Adrenal gland (tissue), 12 donors: ENCODE data around the gene HOXD10. TPM values are rescaled to one million over a fixed set of nuclear protein-coding genes. Genes with fewer than 3 reads are reported as not detected.

Source experiments
- DNase-seq, 7 donors: peaks; one replicate each; pipeline ENCODE4 v3.0.0-alpha.2; 2019 to 2020
- H3K27ac ChIP-seq, 5 donors: fragments of 200-600 bp; sonication (generic) in 4 of 5; 1 replicate in 3 of 5; 2 replicates in 2 of 5; pipeline versions ENCODE4 v1.5.1 to v1.8.0; 2016 to 2020; ENCODE audit warnings: mild to moderate bottlenecking in 1 of 5
- H3K27me3 ChIP-seq: fragments of 200-600 bp; 2 replicates; pipeline ENCODE4 v1.8.0; 2021
- H3K36me3 ChIP-seq, 2 donors: fragments of 200-600 bp; replicated peaks in 1 of 2; 1 replicate in 1 of 2; 2 replicates in 1 of 2; pipeline versions ENCODE4 v1.5.1 to v1.8.0; 2018 to 2022
- H3K4me1 ChIP-seq, 2 donors: fragments of 200-600 bp; replicated peaks in 1 of 2; 1 replicate in 1 of 2; 2 replicates in 1 of 2; pipeline versions ENCODE4 v1.5.1 to v1.8.0; 2018 to 2021
- H3K4me3 ChIP-seq, 4 donors: fragments of 200-600 bp; sonication (generic) in 3 of 4; one replicate each; pipeline ENCODE4 v1.5.1; 2016 to 2018
- H3K9me3 ChIP-seq, 3 donors: fragments of 200-600 bp; sonication (generic) in 1 of 3; replicated peaks in 1 of 3; 1 replicate in 2 of 3; 2 replicates in 1 of 3; pipeline versions ENCODE4 v1.5.1 to v1.8.0; 2016 to 2021
- CTCF ChIP-seq, 6 experiments: fragments of 450-650 bp in 4 of 6; fragments of 200-600 bp in 2 of 6; sonication (generic) in 1 of 6; IDR thresholded peaks; 1 replicate in 5 of 6; 2 replicates in 1 of 6; pipeline versions ENCODE4 v1.5.1 to v1.8.0; 2016 to 2021; ENCODE audit warnings: antibody characterized with exemption in 6 of 6, mild to moderate bottlenecking in 2 of 6, moderate library complexity in 1 of 6
- POLR2A ChIP-seq, 2 donors: fragments of 450-650 bp; IDR thresholded peaks; one replicate each; pipeline ENCODE4 v1.6.1; 2017; ENCODE audit warnings: antibody characterized with exemption in 2 of 2, mild to moderate bottlenecking in 2 of 2, moderate library complexity in 1 of 2
- WGBS, 4 donors: extraction: QIAGEN DNeasy Blood & Tissue Kit in 2 of 4; methylation state at CpG; one replicate each; pipeline versions ENCODE4 v1.1.5 to v1.1.7; 2013 to 2017; 5-methylcytosine and 5-hydroxymethylcytosine counted together
- intact Hi-C, 2 donors: fragments of 100-400 bp; cut with DNase I; formaldehyde crosslinking; loops; one replicate each; pipeline versions ENCODE4 v1.14.1 to v1.15.0; 2022 to 2023
- polyA plus RNA-seq, 3 donors: library from polyadenylated mRNA; stranded (reverse); fragments of 200-250 nt in 2 of 3; fragments of 350-450 nt in 1 of 3; fragmentation: Illumina TruSeq in 1 of 3; extraction: RNeasy Lipid Tissue Mini Kit (QIAGEN cat#74804) in 1 of 3; gene quantifications; one replicate each; pipeline ENCODE4 v1.2.3, GENCODE V29; 2013 to 2014
- total RNA-seq, 9 donors: library from RNA; depleted of rRNA in 4 of 9; stranded (reverse); fragments of >200 nt in 4 of 9; fragments of 120-200 nt in 1 of 9; fragmentation: NEBNext Ultra II Directional in 1 of 9; extraction: Animal tissue kit (Norgen Biotek cat#: 25700) in 1 of 9; gene quantifications; one replicate each; pipeline versions ENCODE4 v1.1.0 to v1.2.4, GENCODE V29; 2013 to 2023
- donor health status: healthy with polysubstance abuse.
- donor health status: Bipolar disorder and iron deficiency.
- donor health status: DM: yes; HTN: yes; CAD: no.
- donor health status: DM: no; HTN: no; CAD: no.
- donor health status: DM: no; HTN: no; CAD: no.
- donor health status: DM: yes; HTN: yes; CAD: no.

The HOXD10 gene
- total and polyA plus RNA-seq, 12 donors: 0.11 to 0.33 (median 0.18) TPM; not detected in 8

GRCh38 chr2:176092270-176093144, 24.1 kb upstream of the HOXD10 start, which contains the start of gene HOXD13:
TSS of gene HOXD13 (plus strand) at chr2:176092721. CDS start at chr2:176092891, 170 bp downstream.
- no peaks in the 10 kb centered on the region for H3K9me3 ChIP-seq
- WGBS, 4 donors: 2 to 18% (median 4%) methylated on average over 13 to 94 of the region's 95 CpGs
- TF ChIP-seq POLR2A (IDR thresholded peaks at IDR 0.05) (no peak), CTCF (IDR thresholded peaks at IDR 0.05) (no peak)
- no peaks in the 10 kb centered on the region for H3K36me3 ChIP-seq
- DNase-seq: no peak
- H3K27ac ChIP-seq: no peak within 1 kb of the TSS
- peaks cover 97% of the 10 kb centered on the region for H3K27me3 ChIP-seq
- peak within 1 kb of the TSS in 1 of 4 donors; percentile 41 for H3K4me3 ChIP-seq
- peaks cover 4 to 29% of the 10 kb centered on the region in 2 donors for H3K4me1 ChIP-seq
- intact Hi-C loops: loop anchor here in 1 of 2 donors (5.0 to 10.0 kb wide), 2 partner anchors 725 to 838 kb away; no protein-coding TSS in a partner anchor

- no peaks in the 10 kb centered on the region for H3K9me3 ChIP-seq
- DNase-seq: no peak
- H3K36me3 ChIP-seq: no peaks in the 10 kb centered on the region
- no peak overlapping the region for H3K27ac ChIP-seq
- TF ChIP-seq CTCF (IDR thresholded peaks at IDR 0.05): no peak
- TF ChIP-seq POLR2A (IDR thresholded peaks at IDR 0.05): no peak
- WGBS, 4 donors: 5 to 9% (median 7%) methylated on average over 22 to 53 of the region's 53 CpGs
- intact Hi-C loops: loop anchor here in 1 of 2 donors (5.0 to 10.0 kb wide), 2 partner anchors 726 to 839 kb away; no protein-coding TSS in a partner anchor
- H3K27me3 ChIP-seq: peaks cover 97% of the 10 kb centered on the region
- peak overlapping the region in 1 of 4 donors; percentile 41 for H3K4me3 ChIP-seq
- peaks cover under 1 to 27% of the 10 kb centered on the region in 2 donors for H3K4me1 ChIP-seq
Measured at GRCh38 chr2:176093145-176093897, 23.3 kb upstream of the HOXD10 start.

- DNase-seq: no peak
- Histone ChIP-seq H3K27ac (no peak overlapping the region), H3K9me3 (no peaks in the 10 kb centered on the region), H3K4me1 (peaks cover 0 to 25% of the 10 kb centered on the region in 2 donors), H3K27me3 (peaks cover 97% of the 10 kb centered on the region), H3K4me3 (no peak overlapping the region), H3K36me3 (no peaks in the 10 kb centered on the region)
- TF ChIP-seq CTCF (IDR thresholded peaks at IDR 0.05) (no peak), POLR2A (IDR thresholded peaks at IDR 0.05) (no peak)
- WGBS, 4 donors: 11 to 15% (median 13%) methylated on average over 8 of the region's 8 CpGs
- intact Hi-C loops: loop anchor here in 1 of 2 donors (5.0 to 10.0 kb wide), 2 partner anchors 727 to 839 kb away; no protein-coding TSS in a partner anchor
Measured at GRCh38 chr2:176093898-176094249, 22.7 kb upstream of the HOXD10 start.

- intact Hi-C loops: loop anchor here in 1 of 2 donors (5.0 to 10.0 kb wide), 2 partner anchors 727 to 840 kb away; no protein-coding TSS in a partner anchor
Measured at GRCh38 chr2:176094349-176094748, 22.2 kb upstream of the HOXD10 start.

More at GRCh38 chr2:176094349-176094748, 22.2 kb upstream of the HOXD10 start:
- Histone ChIP-seq H3K4me3 (no peak overlapping the region), H3K27me3 (peaks cover 98% of the 10 kb centered on the region), H3K9me3 (no peaks in the 10 kb centered on the region), H3K27ac (no peak overlapping the region), H3K36me3 (no peaks in the 10 kb centered on the region), H3K4me1 (peaks cover 0 to 25% of the 10 kb centered on the region in 2 donors)
- TF ChIP-seq POLR2A (IDR thresholded peaks at IDR 0.05) (no peak), CTCF (IDR thresholded peaks at IDR 0.05) (no peak)
- no peak for DNase-seq
- 8 to 17% (median 10%) methylated on average over 12 of the region's 12 CpGs for WGBS, 4 donors
